HepG2 (cell line): ENCODE measurements around the gene SNRPD1. TPM values are rescaled to one million over a fixed set of nuclear protein-coding genes. Genes with fewer than 3 reads are reported as not detected.
A peak's percentile ranks its signal among the peaks of the same experiment; 100 is the strongest.
"Not testable (repeated sequence)": the region's sequence is repeated elsewhere in the genome, so short reads cannot be mapped to it uniquely, and the experiment has no call there.

Experiments
- ATAC-seq: fragments of 200-7000 bp; cut with Tn5 transposase; 3 replicates; pipeline ENCODE4 v1.9.1; 2020; ENCODE audit warnings: mild to moderate bottlenecking, moderate library complexity
- BruUV-seq: library from RNA; stranded (reverse); fragments of 400-500 nt; replicated peaks from 2 replicates; lab custom pipeline; 2021; lab: Mats Ljungman, UMichigan
- CTCF ChIA-PET: fragments of 300-600 bp; formaldehyde crosslinking; extraction: SDS; loops from one replicate; lab custom pipeline; 2021; ENCODE audit warnings: low total read pairs, inconsistent platforms, low intra/inter-chr PET ratio; lab: Yijun Ruan, JAX
- POLR2A ChIA-PET: fragments of 350-600 bp; sonication (Branson Sonifier 250); formaldehyde crosslinking; loops from one replicate; lab custom pipeline; 2020; ENCODE audit warnings: antibody characterized with exemption, inconsistent platforms; lab: Yijun Ruan, JAX
- DNase-seq: peaks from one replicate; pipeline ENCODE4 v3.0.0-alpha.2; 2015; ENCODE audit warnings: low spot score
- FAIRE-seq: peaks from 3 replicates; lab custom pipeline; 2011; peaks lifted over from hg19 to GRCh38; lab: Jason Lieb, UNC
- H2AFZ ChIP-seq: one replicate; pipeline ENCODE4 v1.6.1; 2011; ENCODE audit warnings: low read length, inconsistent platforms
- H3K27ac ChIP-seq: fragments of 300-600 bp; 3 replicates; pipeline ENCODE4 v1.8.0; 2011; ENCODE audit warnings: mixed run types, mild to moderate bottlenecking, mixed read lengths, low read length, inconsistent platforms; ENCODE audit not compliant: insufficient read depth; ENCODE audit errors: extremely low read length
- H3K27me3 ChIP-seq, 2 experiments: fragments of 200-600 bp in 1 of 2; 2 replicates in 1 of 2; 3 replicates in 1 of 2; pipeline versions ENCODE4 v1.6.0 to v1.8.0; 2011; ENCODE audit warnings: low read length in 2 of 2, mild to moderate bottlenecking in 2 of 2, moderate library complexity in 2 of 2, inconsistent platforms in 1 of 2; ENCODE audit not compliant: insufficient read depth in 2 of 2, control insufficient read depth in 1 of 2
- H3K36me3 ChIP-seq, 2 experiments: fragments of 200-600 bp in 1 of 2; replicated peaks in 1 of 2; 2 replicates in 1 of 2; 3 replicates in 1 of 2; pipeline versions ENCODE4 v1.5.1 to v1.8.0; 2011; ENCODE audit warnings: low read length in 2 of 2, inconsistent platforms in 1 of 2; ENCODE audit not compliant: insufficient read depth in 2 of 2, control insufficient read depth in 1 of 2
- H3K4me1 ChIP-seq: 2 replicates; pipeline ENCODE4 v1.5.1; 2012; ENCODE audit warnings: low read length, inconsistent platforms; ENCODE audit not compliant: insufficient read depth
- H3K4me2 ChIP-seq: 2 replicates; pipeline ENCODE4 v1.6.0; 2011; ENCODE audit warnings: low read depth, low read length, inconsistent platforms
- H3K4me3 ChIP-seq, 3 experiments: fragments of 200-600 bp in 1 of 3; sonication (generic), shearing (Covaris generic) in 1 of 3; replicated peaks in 1 of 3; 2 replicates each; pipeline ENCODE4 v1.5.1; 2011 to 2016; ENCODE audit warnings: low read length in 3 of 3, inconsistent platforms in 2 of 3, low read depth in 2 of 3, mild to moderate bottlenecking in 2 of 3, control low read depth in 1 of 3, mixed read lengths in 1 of 3; ENCODE audit not compliant: insufficient read depth in 1 of 3
- H3K79me2 ChIP-seq: one replicate; pipeline ENCODE4 v1.6.1; 2011; ENCODE audit warnings: low read length, inconsistent platforms; ENCODE audit not compliant: insufficient read depth
- H3K9ac ChIP-seq: 2 replicates; pipeline ENCODE4 v1.6.0; 2011; ENCODE audit warnings: mild to moderate bottlenecking, low read depth, low read length, inconsistent platforms; ENCODE audit not compliant: insufficient read depth
- H3K9me3 ChIP-seq: 2 replicates; pipeline ENCODE4 v1.5.1; 2012; ENCODE audit warnings: mild to moderate bottlenecking, low read length
- H4K20me1 ChIP-seq: 2 replicates; pipeline ENCODE4 v1.6.0; 2011; ENCODE audit warnings: inconsistent platforms, mild to moderate bottlenecking, low read length, moderate library complexity; ENCODE audit not compliant: insufficient read depth
- GLMP ChIP-seq: sonication (generic); formaldehyde crosslinking; IDR thresholded peaks from 2 replicates; pipeline ENCODE4 v1.9.0; 2021; ENCODE audit warnings: missing genetic modification reagents, mild to moderate bottlenecking, borderline replicate concordance
- HNF1B ChIP-seq: sonication (generic); formaldehyde crosslinking; IDR thresholded peaks from 2 replicates; pipeline ENCODE4 v1.5.1; 2020; ENCODE audit warnings: mild to moderate bottlenecking, moderate library complexity, missing genetic modification reagents
- NR2F2 ChIP-seq: IDR thresholded peaks from 2 replicates; pipeline ENCODE4 v1.6.1; 2012; ENCODE audit warnings: low read depth, inconsistent platforms, borderline replicate concordance
- TCF12 ChIP-seq, 2 experiments: fragments of 450-650 bp in 1 of 2; sonication (generic) in 1 of 2; formaldehyde crosslinking in 1 of 2; IDR thresholded peaks; 2 replicates each; pipeline versions ENCODE4 v1.6.1 to v1.8.0; 2017 to 2022; ENCODE audit warnings: antibody characterized with exemption in 1 of 2, mild to moderate bottlenecking in 1 of 2, missing genetic modification reagents in 1 of 2, moderate library complexity in 1 of 2
- ZBTB33 ChIP-seq: sonication (generic); formaldehyde crosslinking; IDR thresholded peaks from 2 replicates; pipeline ENCODE4 v1.4.0; 2020; ENCODE audit warnings: missing genetic modification reagents
- ZBTB38 ChIP-seq: sonication (generic); formaldehyde crosslinking; IDR thresholded peaks from 2 replicates; pipeline ENCODE4 v1.5.1; 2020; ENCODE audit warnings: mild to moderate bottlenecking, missing genetic modification reagents
- WGBS: methylation state at CpG from one replicate; pipeline ENCODE4 v1.1.6; 2017; ENCODE audit warnings: low lambda C conversion rate; 5-methylcytosine and 5-hydroxymethylcytosine counted together
- in situ Hi-C: cut with HindIII; loops from 2 replicates; pipeline ENCODE4 v1.10.0; 2017; ENCODE audit warnings: low pct_unique_long_range_greater_than_20kb; ENCODE audit not compliant: extremely low pct_ligation_motif_present
- intact Hi-C: fragments of 100-400 bp; cut with micrococcal nuclease; formaldehyde crosslinking; loops from one replicate; pipeline ENCODE4 v1.10.0; 2022; ENCODE audit not compliant: unreplicated experiment
- polyA plus RNA-seq, 8 experiments: library from polyadenylated mRNA; depleted of rRNA in 3 of 8; stranded (reverse) in 7 of 8; unstranded in 1 of 8; fragments of >200 nt; fragmentation: Illumina TruSeq in 4 of 8; extraction: Trizol in 4 of 8; gene quantifications; 2 replicates each; pipeline versions ENCODE4 v1.2.1 to v1.2.3, GENCODE V29; 2011 to 2016; ENCODE audit warnings: low read depth in 4 of 8, missing spikeins in 1 of 8, mixed read lengths in 1 of 8; ENCODE audit not compliant: insufficient read depth in 1 of 8
- total RNA-seq, 5 experiments: library from RNA; depleted of rRNA; stranded (reverse); fragments of >200 nt; fragmentation: Illumina TruSeq; extraction: Trizol; gene quantifications; 2 replicates each; pipeline ENCODE4 v1.2.3, GENCODE V29; 2016; ENCODE audit warnings: low read depth in 1 of 5

SNRPD1 gene
- total and polyA plus RNA-seq, 2 of the 13 experiments (the other 11 are each of a cell fraction or from before 2014, with no cell fraction given) = 22.7 to 275 TPM

- Histone ChIP-seq H3K4me2 (peak overlapping the region; percentile 77), H3K27ac (peak overlapping the region; percentile 93), H2AFZ (peak overlapping the region; percentile 90), H3K79me2 (peaks cover 41% of the 10 kb centered on the region), H3K4me1 (peaks cover 23% of the 10 kb centered on the region), H3K4me3 (peak overlapping the region; percentile 67 to 84 (median 81)), H3K9ac (peak overlapping the region; percentile 94)
- ChIA-PET POLR2A (interaction anchor here (0.7 to 4.6 kb wide), 7 partner anchors 10 to 503 kb away, joined by 3 to 57 read pairs (median 4); partner anchors contain the start of genes ABHD3, ESCO1 and MIB1), CTCF (interaction anchor here (1.7 kb wide), 1 partner anchor 11 kb away, joined by 12 read pairs; the partner anchor contains the start of gene ESCO1)
- intact Hi-C loops = loop anchor here (5.0 kb wide), 2 partner anchors 91 to 131 kb away; partner anchors contain the start of genes ABHD3 and MIB1
- in situ Hi-C loops; FAIRE-seq; H3K36me3 ChIP-seq; H3K27me3 ChIP-seq; H4K20me1 ChIP-seq; H3K9me3 ChIP-seq; TF ChIP-seq TCF12 (IDR thresholded peaks at IDR 0.05): not testable (repeated sequence)
- TF ChIP-seq TCF12 (CRISPR knock-in tag; IDR thresholded peaks at IDR 0.05) (0 out of 2 replicates have a peak, but pooled peaks have one; percentile 13), ZBTB38 (0 out of 2 replicates have a peak, but pooled peaks have one; percentile 61), HNF1B (0 out of 2 replicates have a peak, but pooled peaks have one; percentile 3), ZBTB33 (peak; percentile 72; the same call in 1 of the 2 replicates), GLMP (CRISPR knock-in tag) (peak; percentile 2; the same call in 1 of the 2 replicates), NR2F2 (0 out of 2 replicates have a peak, but pooled peaks have one; percentile 38)
- WGBS = 42% methylated on average over 30 of the region's 30 CpGs
- DNase-seq (peak; percentile 3), ATAC-seq (peak; percentile 49)
- TSS peak; percentile 59 for BruUV-seq
These were observed 551 bp upstream of the SNRPD1 start for GRCh38 chr18:21611401-21612124.

- peaks cover 0 to 56% of the 10 kb centered on the region in 2 experiments for H3K36me3 ChIP-seq
- H3K27me3 ChIP-seq, H3K27ac ChIP-seq, CTCF ChIA-PET, H3K9me3 ChIP-seq, ATAC-seq, H3K4me3 ChIP-seq, BruUV-seq, H3K9ac ChIP-seq, intact Hi-C loops, DNase-seq, H2AFZ ChIP-seq, FAIRE-seq, H3K4me2 ChIP-seq, in situ Hi-C loops: not testable (repeated sequence)
- POLR2A ChIA-PET = interaction anchor here (1.5 kb wide), 1 partner anchor 9 kb away, joined by 4 read pairs; the partner anchor contains the start of gene SNRPD1
- WGBS = 99% methylated on average over 9 of the region's 9 CpGs
- peaks cover 55% of the 10 kb centered on the region for H3K79me2 ChIP-seq
- H3K4me1 ChIP-seq = peaks cover 14% of the 10 kb centered on the region
- H4K20me1 ChIP-seq = peaks cover 25% of the 10 kb centered on the region
These were observed 9.5 kb downstream of the SNRPD1 start for GRCh38 chr18:21621640-21622039.
